GM12874 (cell line): ENCODE measurements around the gene KCNQ4.

ENCODE experiments used
- CTCF ChIP-seq: IDR thresholded peaks from 2 replicates; pipeline ENCODE4 v1.5.1; 2011; ENCODE audit warnings: low read depth, mild to moderate bottlenecking, control low read depth, low read length, moderate library complexity; ENCODE audit not compliant: insufficient read depth

KCNQ4 gene

DNA sequence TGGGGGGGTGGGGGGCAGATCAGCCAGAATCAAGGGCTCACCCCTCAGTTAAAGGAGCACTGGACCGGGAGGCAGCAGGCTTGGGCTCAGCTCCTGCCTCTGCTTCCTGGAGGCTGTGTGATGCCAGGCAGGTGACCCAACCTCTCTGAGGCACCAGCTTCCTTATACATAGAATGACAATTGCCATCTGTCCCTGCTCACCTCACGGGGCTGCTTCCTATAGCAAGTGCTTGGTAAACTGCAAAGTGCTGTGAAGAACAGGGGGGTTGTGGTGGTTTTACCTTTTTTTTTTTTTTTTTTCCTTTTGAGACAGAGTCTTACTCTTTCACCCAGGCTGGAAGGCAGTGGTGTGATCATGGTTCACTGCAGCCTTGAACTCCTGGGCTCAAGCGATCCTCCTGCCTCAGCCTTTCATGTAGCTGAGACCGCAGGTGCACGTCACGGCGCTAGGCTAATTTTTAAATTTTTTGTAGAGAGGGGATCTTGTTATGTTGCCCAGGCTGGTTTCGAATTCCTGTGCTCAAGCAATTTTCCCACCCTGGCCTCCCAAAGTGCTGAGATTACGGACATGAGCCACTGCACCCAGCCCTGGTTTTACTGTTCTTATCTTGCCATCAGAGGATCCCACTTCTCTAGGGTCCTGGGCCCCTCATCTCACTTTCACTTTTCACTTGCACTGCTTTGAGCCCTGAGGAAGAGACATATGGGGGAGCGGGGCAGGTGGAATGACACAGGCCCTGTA is 11.6 kb downstream of the KCNQ4 start:
- TF ChIP-seq CTCF, result no peak

GRCh38 chr1:40795811-40796586 is 12.4 kb downstream of the KCNQ4 start:
- no peak for TF ChIP-seq CTCF

DNA sequence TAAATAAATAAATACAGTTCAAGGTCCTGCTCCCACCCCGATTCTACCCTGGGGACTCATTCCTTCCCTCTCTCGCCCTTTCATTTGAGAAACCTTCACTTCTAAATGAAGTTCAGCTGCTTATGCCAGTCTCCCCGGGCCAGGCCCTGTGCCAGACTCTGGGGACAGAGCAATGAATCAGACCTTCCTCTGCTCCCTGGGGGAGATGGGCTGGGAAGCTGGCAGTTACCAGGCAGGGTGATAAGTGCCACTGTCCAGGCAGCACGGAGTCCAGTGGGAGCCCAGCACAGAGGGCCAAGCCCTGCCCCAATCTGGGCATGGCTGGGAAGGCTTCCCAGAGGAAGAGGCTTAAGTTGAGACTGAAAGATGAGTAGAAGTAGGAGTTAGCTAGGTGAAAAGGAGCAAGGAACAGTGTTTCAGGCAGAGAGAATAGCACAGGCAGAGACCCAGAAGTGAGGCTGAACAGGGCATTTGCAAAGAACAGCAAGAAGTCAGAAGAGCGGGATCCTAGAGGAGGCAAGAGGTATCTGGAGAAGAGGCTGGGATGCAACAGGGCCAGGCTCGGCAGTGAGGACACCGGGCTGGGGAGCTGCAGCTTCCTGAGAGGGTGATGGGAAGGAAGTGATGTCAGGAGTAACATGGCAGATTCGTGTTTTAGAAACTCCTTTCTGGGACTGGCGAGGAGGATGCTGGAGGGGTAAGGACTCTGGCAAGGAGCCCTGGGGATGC is 13.5 kb downstream of the KCNQ4 start:
- no peak for TF ChIP-seq CTCF

GRCh38 chr1:40797668-40798010 is 14.1 kb downstream of the KCNQ4 start:
- TF ChIP-seq CTCF, result no peak

DNA sequence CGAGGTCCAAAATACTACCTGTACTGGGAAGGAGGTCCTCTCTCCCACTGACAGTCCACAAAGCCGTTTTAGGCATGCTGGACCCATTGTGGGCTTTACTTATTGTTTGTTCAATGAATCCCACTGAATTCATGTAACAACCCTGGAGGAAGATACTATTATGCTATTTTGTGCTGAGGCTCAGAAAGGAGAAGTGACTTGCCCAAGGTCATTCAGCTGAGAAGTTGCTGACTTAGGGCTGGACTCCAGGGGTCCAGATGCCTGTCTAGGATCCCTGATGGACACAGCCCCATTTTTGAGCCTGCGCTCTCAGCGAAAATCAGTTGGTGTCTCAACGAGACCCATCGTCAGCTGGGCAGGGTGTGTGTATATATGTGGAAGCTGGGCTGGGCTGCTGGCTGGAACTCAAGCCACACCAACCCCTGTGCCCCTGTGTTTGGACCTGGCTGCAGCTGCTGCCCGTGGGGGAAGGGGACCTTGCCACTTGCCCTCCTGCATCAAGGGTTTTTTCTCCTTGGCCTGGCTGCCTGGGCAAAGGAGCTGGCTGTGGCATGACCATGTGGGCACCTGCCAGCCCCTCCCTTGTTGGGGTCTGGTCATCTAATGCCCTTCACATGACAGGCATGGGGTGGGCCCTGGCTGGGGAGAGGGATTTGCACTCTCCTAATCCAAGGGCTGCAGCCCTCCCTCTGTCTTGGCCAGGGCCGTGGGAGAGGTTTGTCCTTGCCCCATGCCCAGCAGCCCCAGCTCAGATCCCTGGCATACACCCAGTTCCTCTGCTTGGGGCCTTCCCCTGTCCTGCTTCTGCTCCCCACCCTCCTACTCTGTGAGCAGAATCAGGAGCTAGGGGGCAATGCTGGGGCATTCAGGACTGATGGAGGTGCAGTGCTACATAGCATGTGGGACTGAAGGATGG is 15.0 kb downstream of the KCNQ4 start:
- TF ChIP-seq CTCF, result no peak

DNA sequence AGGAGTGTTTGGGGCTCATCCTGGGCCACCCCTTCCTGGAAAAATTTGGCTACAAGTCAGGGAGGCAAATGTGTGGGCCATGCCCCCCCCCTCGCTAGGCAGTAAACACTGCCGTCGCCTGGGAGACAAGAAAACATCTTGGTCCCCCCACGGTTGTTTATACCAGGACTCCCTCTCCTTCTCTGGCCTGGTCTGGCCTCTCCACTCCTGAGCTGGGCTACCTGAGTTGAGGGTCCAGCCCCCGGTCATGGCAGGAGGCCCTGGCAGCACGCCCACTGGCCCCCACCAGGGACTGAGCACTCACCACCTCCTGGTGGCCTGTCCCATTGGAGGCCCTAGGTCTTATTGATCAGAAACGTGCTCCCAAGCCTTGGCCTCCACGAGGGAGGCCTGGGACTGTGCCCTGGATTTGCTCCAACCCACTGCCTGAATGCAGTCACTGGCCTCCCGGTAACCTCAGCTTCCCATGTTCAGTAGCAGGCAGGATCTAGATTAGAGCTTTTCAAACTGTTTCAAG is 15.8 kb downstream of the KCNQ4 start:
- no peak for TF ChIP-seq CTCF
